GM08714 (cell line): Measurements from ENCODE around the gene C1orf226.

ENCODE experiments used
- H3K4me3 ChIP-seq: fragments of 200-500 bp; sonication (Bioruptor generic); 2 replicates; pipeline ENCODE4 v1.5.1; 2014; ENCODE audit warnings: mild to moderate bottlenecking, low read length, inconsistent platforms
- ZNF274 ChIP-seq: IDR thresholded peaks from 2 replicates; pipeline ENCODE4 v1.6.1; 2012; ENCODE audit warnings: mild to moderate bottlenecking, low read depth, low read length

C1orf226 gene

GRCh38 chr1:162372159-162373071, 9.1 kb upstream of the C1orf226 start:
- TF ChIP-seq ZNF274: no peak
- no peak overlapping the region for H3K4me3 ChIP-seq

- TF ChIP-seq ZNF274: no peak
- H3K4me3 ChIP-seq: no peak overlapping the region
These were observed 8.5 kb upstream of the C1orf226 start for GRCh38 chr1:162373072-162373427.

GRCh38 chr1:162373541-162374260, 7.8 kb upstream of the C1orf226 start:
- TF ChIP-seq ZNF274: no peak
- no peak overlapping the region for H3K4me3 ChIP-seq

GRCh38 chr1:162374406-162374805, 7.1 kb upstream of the C1orf226 start:
- no peak for TF ChIP-seq ZNF274
- no peak overlapping the region for H3K4me3 ChIP-seq

- no peak overlapping the region for H3K4me3 ChIP-seq
- no peak for TF ChIP-seq ZNF274
These were observed 6.1 kb upstream of the C1orf226 start for GRCh38 chr1:162375463-162375862.

GRCh38 chr1:162376691-162377090, 4.8 kb upstream of the C1orf226 start, which contains the start of gene SPATA46:
Gene SPATA46 (minus strand): TSS chr1:162376854. CDS start chr1:162376790, 64 bp downstream.
- no peak for TF ChIP-seq ZNF274
- no peak within 1 kb of the TSS for H3K4me3 ChIP-seq

- H3K4me3 ChIP-seq: no peak overlapping the region
- TF ChIP-seq ZNF274: no peak
These were observed 1.3 kb upstream of the C1orf226 start for GRCh38 chr1:162380061-162380846.

- H3K4me3 ChIP-seq: no peak overlapping the region
- TF ChIP-seq ZNF274: no peak
These were observed 618 bp downstream of the C1orf226 start for GRCh38 chr1:162381941-162382750.

GRCh38 chr1:162383091-162383490, 1.6 kb downstream of the C1orf226 start:
- no peak for TF ChIP-seq ZNF274
- no peak overlapping the region for H3K4me3 ChIP-seq

GRCh38 chr1:162383516-162383915, 2.0 kb downstream of the C1orf226 start:
- no peak overlapping the region for H3K4me3 ChIP-seq
- TF ChIP-seq ZNF274: no peak

- no peak overlapping the region for H3K4me3 ChIP-seq
- TF ChIP-seq ZNF274: no peak
These were observed 2.6 kb downstream of the C1orf226 start for GRCh38 chr1:162384116-162384515.

GRCh38 chr1:162384601-162385279, 3.2 kb downstream of the C1orf226 start:
- no peak for TF ChIP-seq ZNF274
- H3K4me3 ChIP-seq: no peak overlapping the region

- no peak for TF ChIP-seq ZNF274
- H3K4me3 ChIP-seq: no peak overlapping the region
These were observed 3.7 kb downstream of the C1orf226 start for GRCh38 chr1:162385280-162385623.

GRCh38 chr1:162385702-162386101, 4.2 kb downstream of the C1orf226 start:
- H3K4me3 ChIP-seq: no peak overlapping the region
- TF ChIP-seq ZNF274: no peak
